VCaP (cell line): Measurements from ENCODE around the gene TMCC2.

ENCODE experiments used
- H3K27ac ChIP-seq: fragments of 450-650 bp; 2 replicates; pipeline ENCODE4 v1.5.1; 2017
- TF ChIP-seq, protein P1 (sequence below): fragments of 450-650 bp; conservative IDR thresholded peaks from 2 replicates; pipeline ENCODE4 v1.5.1; 2017; ENCODE audit warnings: mild to moderate bottlenecking, moderate library complexity

The TMCC2 gene

DNA sequence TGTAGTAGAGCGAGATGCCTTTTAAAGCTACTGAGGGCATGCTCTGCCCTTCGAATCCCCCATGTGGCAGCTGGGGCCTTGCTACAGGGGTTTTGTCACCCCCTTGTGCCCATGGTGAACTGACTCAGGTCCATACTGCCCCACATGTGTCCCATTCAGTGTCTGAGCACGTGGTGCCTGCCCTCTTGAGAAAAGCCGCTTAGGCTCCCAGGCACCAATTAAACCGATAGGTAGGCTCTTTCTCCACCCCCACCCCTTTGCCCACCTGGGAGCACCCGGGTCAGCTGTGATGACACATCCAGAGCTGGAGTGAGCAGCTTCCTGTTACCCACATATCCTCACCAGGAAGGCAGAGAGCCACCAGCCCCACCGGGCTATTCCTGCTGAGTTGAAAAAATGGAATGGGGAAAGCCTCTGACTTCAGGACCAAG is 30.5 kb downstream of the TMCC2 start:
- TF ChIP-seq, protein P1, sequence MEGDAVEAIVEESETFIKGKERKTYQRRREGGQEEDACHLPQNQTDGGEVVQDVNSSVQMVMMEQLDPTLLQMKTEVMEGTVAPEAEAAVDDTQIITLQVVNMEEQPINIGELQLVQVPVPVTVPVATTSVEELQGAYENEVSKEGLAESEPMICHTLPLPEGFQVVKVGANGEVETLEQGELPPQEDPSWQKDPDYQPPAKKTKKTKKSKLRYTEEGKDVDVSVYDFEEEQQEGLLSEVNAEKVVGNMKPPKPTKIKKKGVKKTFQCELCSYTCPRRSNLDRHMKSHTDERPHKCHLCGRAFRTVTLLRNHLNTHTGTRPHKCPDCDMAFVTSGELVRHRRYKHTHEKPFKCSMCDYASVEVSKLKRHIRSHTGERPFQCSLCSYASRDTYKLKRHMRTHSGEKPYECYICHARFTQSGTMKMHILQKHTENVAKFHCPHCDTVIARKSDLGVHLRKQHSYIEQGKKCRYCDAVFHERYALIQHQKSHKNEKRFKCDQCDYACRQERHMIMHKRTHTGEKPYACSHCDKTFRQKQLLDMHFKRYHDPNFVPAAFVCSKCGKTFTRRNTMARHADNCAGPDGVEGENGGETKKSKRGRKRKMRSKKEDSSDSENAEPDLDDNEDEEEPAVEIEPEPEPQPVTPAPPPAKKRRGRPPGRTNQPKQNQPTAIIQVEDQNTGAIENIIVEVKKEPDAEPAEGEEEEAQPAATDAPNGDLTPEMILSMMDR, result no peak
- H3K27ac ChIP-seq, result no peak overlapping the region

DNA sequence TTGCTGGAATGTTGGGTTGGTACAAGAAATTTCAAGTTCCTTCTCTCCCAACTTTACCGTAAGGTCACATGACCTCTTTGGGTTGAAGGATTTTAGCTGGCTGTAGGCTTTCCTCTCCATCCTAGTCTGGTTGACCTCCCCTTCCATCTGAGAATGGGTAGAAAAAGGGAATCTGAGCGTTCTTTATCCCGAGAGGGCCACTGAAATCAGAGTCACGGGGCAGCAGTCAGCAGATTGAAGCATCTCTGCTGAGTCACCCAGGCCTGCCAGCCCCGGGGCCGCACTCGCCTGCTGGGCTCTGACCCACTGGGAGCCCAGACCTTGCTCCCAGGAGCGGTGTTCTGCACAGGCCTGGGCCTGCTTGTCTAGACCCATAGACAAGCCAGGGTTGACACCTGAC is 31.0 kb downstream of the TMCC2 start:
- H3K27ac ChIP-seq, result no peak overlapping the region
- TF ChIP-seq, protein P1, result no peak

GRCh38 chr1:205259324-205259832 is 31.6 kb downstream of the TMCC2 start:
- no peak overlapping the region for H3K27ac ChIP-seq
- TF ChIP-seq, protein P1, result no peak

GRCh38 chr1:205259998-205260397 is 32.3 kb downstream of the TMCC2 start:
- no peak overlapping the region for H3K27ac ChIP-seq
- TF ChIP-seq, protein P1, result no peak

GRCh38 chr1:205260948-205261732 is 33.4 kb downstream of the TMCC2 start:
- H3K27ac ChIP-seq, result no peak overlapping the region
- TF ChIP-seq, protein P1, result no peak

DNA sequence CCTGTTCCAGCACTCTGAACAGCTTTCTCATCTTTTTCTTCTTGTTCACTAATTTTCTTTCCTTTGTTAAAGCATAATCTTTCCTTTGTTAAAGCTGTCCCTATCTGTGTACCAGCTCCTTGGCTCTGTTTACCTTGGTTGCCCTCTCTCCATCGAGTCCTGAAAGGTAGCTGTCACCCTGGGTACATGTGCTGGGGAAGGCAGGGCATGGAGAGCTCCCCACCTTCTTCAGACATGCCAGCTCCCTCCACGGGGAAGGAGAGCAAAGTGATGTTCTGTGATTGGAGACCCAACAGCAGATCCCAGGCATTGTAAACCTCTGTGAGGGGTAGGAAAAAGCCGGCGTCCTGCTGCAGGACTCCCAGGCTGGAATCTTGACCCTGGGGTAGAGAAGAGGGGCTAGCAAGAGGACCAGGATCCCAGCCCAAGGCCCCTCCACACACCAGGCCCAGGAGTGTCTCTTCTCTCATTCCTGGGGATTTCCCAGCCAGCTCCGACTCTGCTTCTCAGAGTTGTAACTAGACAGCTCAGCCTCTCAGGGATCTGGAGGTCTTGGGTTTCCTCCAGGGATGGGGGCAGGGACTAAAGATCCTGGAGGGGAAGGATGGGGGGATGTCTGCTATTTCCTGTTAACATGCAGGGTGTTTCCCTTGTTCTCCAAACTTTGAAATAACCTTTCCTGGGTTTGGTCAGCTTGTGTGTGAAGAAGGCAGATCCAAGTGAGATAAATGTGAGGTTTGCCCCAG is 34.4 kb downstream of the TMCC2 start:
- no peak overlapping the region for H3K27ac ChIP-seq
- TF ChIP-seq, protein P1, result no peak

DNA sequence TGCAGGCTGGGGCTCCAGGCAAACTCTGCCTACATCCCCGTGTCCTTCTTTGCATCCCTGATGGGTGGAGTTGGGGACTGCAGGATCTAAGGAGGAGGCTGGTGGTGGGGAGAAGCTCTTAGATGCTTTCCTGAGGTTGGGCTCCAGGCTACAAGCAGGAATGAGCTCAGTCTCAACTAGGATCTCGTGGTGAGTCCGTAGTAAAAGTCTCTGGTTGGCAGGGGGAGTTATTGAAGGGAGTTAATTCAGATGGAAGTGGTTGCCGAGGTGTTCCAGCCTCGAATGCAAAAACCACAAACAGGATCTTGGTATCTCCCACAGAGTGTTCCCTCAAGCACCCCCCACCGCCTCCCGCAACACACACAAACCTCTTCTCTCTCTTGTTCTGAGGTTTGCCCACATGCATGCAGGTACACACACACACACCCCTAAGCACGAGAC is 35.0 kb downstream of the TMCC2 start:
- TF ChIP-seq, protein P1, result no peak
- no peak overlapping the region for H3K27ac ChIP-seq
